SK-N-SH (cell line): Measurements from ENCODE around the gene SEMA3F. TPM values are rescaled to one million over a fixed set of nuclear protein-coding genes. Genes with fewer than 3 reads are reported as not detected.

ENCODE experiments used
- CTCF ChIA-PET: fragments of 300-600, 350-600 bp; formaldehyde crosslinking; extraction: SDS; loops from one replicate; lab custom pipeline; 2021; lab: Yijun Ruan, JAX
- POLR2A ChIA-PET: fragments of 350-600 bp; sonication (Branson Sonifier 250); formaldehyde crosslinking; extraction: SDS; loops from one replicate; lab custom pipeline; 2020; ENCODE audit warnings: antibody characterized with exemption, inconsistent platforms; lab: Yijun Ruan, JAX
- DNase-seq: peaks from one replicate; pipeline ENCODE4 v3.0.0; 2012
- H2AFZ ChIP-seq: fragments of 200-600 bp; sonication (generic); 2 replicates; pipeline ENCODE4 v1.8.1; 2016; ENCODE audit warnings: antibody characterized with exemption, mild to moderate bottlenecking, low read depth
- H3F3A ChIP-seq: fragments of 200-600 bp; sonication (generic); replicated peaks from 2 replicates; pipeline ENCODE3; 2016; ENCODE audit warnings: antibody characterized with exemption, mild to moderate bottlenecking; ENCODE audit not compliant: insufficient read depth
- H3K27ac ChIP-seq, 2 experiments: fragments of 200-500 bp in 1 of 2; fragments of 200-600 bp in 1 of 2; sonication (Bioruptor generic) in 1 of 2; sonication (generic), shearing (Covaris generic) in 1 of 2; 2 replicates each; pipeline versions ENCODE4 v1.5.1 to v1.6.1; 2014 to 2016; ENCODE audit warnings: low read depth in 2 of 2, inconsistent platforms in 1 of 2, low read length in 1 of 2, mild to moderate bottlenecking in 1 of 2, mixed read lengths in 1 of 2
- H3K27me3 ChIP-seq: fragments of 200-600 bp; sonication (generic), shearing (Covaris generic); 2 replicates; pipeline ENCODE4 v1.6.1; 2016; ENCODE audit warnings: mixed run types; ENCODE audit not compliant: insufficient read depth
- H3K36me3 ChIP-seq, 2 experiments: fragments of 200-500 bp in 1 of 2; fragments of 200-600 bp in 1 of 2; sonication (Bioruptor generic) in 1 of 2; sonication (generic) in 1 of 2; replicated peaks in 1 of 2; 2 replicates each; pipeline versions ENCODE3 to v1.5.1; 2014 to 2016; ENCODE audit warnings: low read length in 1 of 2, mild to moderate bottlenecking in 1 of 2; ENCODE audit not compliant: insufficient read depth in 2 of 2, control insufficient read depth in 1 of 2
- H3K4me1 ChIP-seq, 2 experiments: fragments of 200-500 bp in 1 of 2; fragments of 200-600 bp in 1 of 2; sonication (Bioruptor generic) in 1 of 2; sonication (generic), shearing (Covaris generic) in 1 of 2; 2 replicates each; pipeline versions ENCODE4 v1.5.1 to v1.6.1; 2014 to 2016; ENCODE audit warnings: low read depth in 1 of 2, low read length in 1 of 2, mixed run types in 1 of 2; ENCODE audit not compliant: insufficient read depth in 2 of 2, control insufficient read depth in 1 of 2
- H3K4me2 ChIP-seq: fragments of 200-600 bp; sonication (generic), shearing (Covaris generic); 2 replicates; pipeline ENCODE4 v1.6.1; 2017; ENCODE audit warnings: mixed run types
- H3K4me3 ChIP-seq, 2 experiments: fragments of 200-500 bp in 1 of 2; fragments of 200-600 bp in 1 of 2; sonication (Bioruptor generic) in 1 of 2; sonication (generic), shearing (Covaris generic) in 1 of 2; 2 replicates each; pipeline versions ENCODE4 v1.5.1 to v1.8.1; 2014 to 2016; ENCODE audit warnings: low read depth in 2 of 2, inconsistent platforms in 1 of 2, low read length in 1 of 2, mild to moderate bottlenecking in 1 of 2, mixed read lengths in 1 of 2, moderate library complexity in 1 of 2
- H3K79me2 ChIP-seq: fragments of 200-600 bp; sonication (generic); 2 replicates; pipeline ENCODE4 v1.8.1; 2017; ENCODE audit warnings: mild to moderate bottlenecking; ENCODE audit not compliant: insufficient read depth
- H3K9ac ChIP-seq: fragments of 200-600 bp; sonication (generic); 2 replicates; pipeline ENCODE4 v1.6.1; 2017; ENCODE audit warnings: mixed run types
- H3K9me2 ChIP-seq: fragments of 200-600 bp; sonication (generic); 2 replicates; pipeline ENCODE4 v1.6.1; 2017; ENCODE audit warnings: mixed run types
- H3K9me3 ChIP-seq: fragments of 200-600 bp; sonication (generic); 2 replicates; pipeline ENCODE4 v1.6.1; 2017; ENCODE audit warnings: mixed run types, mild to moderate bottlenecking, moderate library complexity
- H4K20me1 ChIP-seq: fragments of 200-600 bp; sonication (generic); 2 replicates; pipeline ENCODE4 v1.6.1; 2017; ENCODE audit warnings: mild to moderate bottlenecking, mixed run types; ENCODE audit not compliant: insufficient read depth
- ELF1 ChIP-seq: IDR thresholded peaks from 2 replicates; pipeline ENCODE4 v1.4.0; 2012
- EP300 ChIP-seq, 2 experiments: IDR thresholded peaks; 2 replicates each; pipeline versions ENCODE4 v1.4.0 to v1.6.1; 2012; ENCODE audit warnings: borderline replicate concordance in 1 of 2, low read depth in 1 of 2, low read length in 1 of 2
- EZH2phosphoT487 ChIP-seq: fragments of 200-600 bp; sonication (generic); IDR thresholded peaks from 2 replicates; pipeline ENCODE4 v1.6.1; 2017; ENCODE audit warnings: low read depth, mixed run types, mild to moderate bottlenecking, antibody characterized with exemption, moderate library complexity, borderline replicate concordance
- FOXJ3 ChIP-seq: sonication (generic); formaldehyde crosslinking; IDR thresholded peaks from 2 replicates; pipeline ENCODE4 v1.5.1; 2020; ENCODE audit warnings: mild to moderate bottlenecking, missing genetic modification reagents
- FOXM1 ChIP-seq: IDR thresholded peaks from 2 replicates; pipeline ENCODE4 v1.4.0; 2012; ENCODE audit warnings: low read depth, mild to moderate bottlenecking
- GABPA ChIP-seq: IDR thresholded peaks from 2 replicates; pipeline ENCODE4 v1.4.0; 2012; ENCODE audit warnings: low read depth, mild to moderate bottlenecking
- JUND ChIP-seq: IDR thresholded peaks from 2 replicates; pipeline ENCODE4 v1.4.0; 2012
- MEF2A ChIP-seq: IDR thresholded peaks from 2 replicates; pipeline ENCODE4 v1.4.0; 2012; ENCODE audit warnings: low read depth, borderline replicate concordance
- MXI1 ChIP-seq: IDR thresholded peaks from 2 replicates; pipeline ENCODE4 v1.6.1; 2012; ENCODE audit warnings: mild to moderate bottlenecking, low read depth, low read length, improper control_type of control experiment
- RAD21 ChIP-seq: IDR thresholded peaks from 2 replicates; pipeline ENCODE4 v1.6.1; 2012; ENCODE audit warnings: mild to moderate bottlenecking, low read length
- REST ChIP-seq: IDR thresholded peaks from 2 replicates; pipeline ENCODE4 v1.6.1; 2012; ENCODE audit warnings: mild to moderate bottlenecking, low read depth, low read length, moderate library complexity
- RFX5 ChIP-seq: IDR thresholded peaks from 2 replicates; pipeline ENCODE4 v1.6.1; 2012; ENCODE audit warnings: mild to moderate bottlenecking, improper control_type of control experiment, low read length
- RXRA ChIP-seq: IDR thresholded peaks from 2 replicates; pipeline ENCODE4 v1.4.0; 2012; ENCODE audit warnings: low read depth, mild to moderate bottlenecking, borderline replicate concordance
- SMC3 ChIP-seq: IDR thresholded peaks from 2 replicates; pipeline ENCODE4 v1.6.1; 2012; ENCODE audit warnings: low read depth, low read length, improper control_type of control experiment
- TAF1 ChIP-seq: IDR thresholded peaks from 2 replicates; pipeline ENCODE4 v1.6.1; 2012; ENCODE audit warnings: low read depth, mild to moderate bottlenecking, low read length, moderate library complexity, borderline replicate concordance
- YY1 ChIP-seq: IDR thresholded peaks from 2 replicates; pipeline ENCODE4 v1.4.0; 2012; ENCODE audit warnings: low read depth, mild to moderate bottlenecking
- WGBS: methylation state at CpG from one replicate; pipeline ENCODE4 v1.1.6; 2017; ENCODE audit warnings: low lambda C conversion rate; 5-methylcytosine and 5-hydroxymethylcytosine counted together
- polyA plus RNA-seq, 3 experiments: library from polyadenylated mRNA; depleted of rRNA; stranded (reverse); fragments of >200 nt; gene quantifications; 2 replicates each; pipeline ENCODE4 v1.2.3, GENCODE V29; 2012
- TF ChIP-seq, protein P1 (sequence below): IDR thresholded peaks from 2 replicates; pipeline ENCODE4 v1.4.0; 2012; ENCODE audit warnings: low read depth

Gene SEMA3F
- polyA plus RNA-seq, 1 of the 3 experiments (the other 2 are of a cell fraction) = 30.4 TPM

- TF ChIP-seq EZH2phosphoT487 (no peak), RFX5 (no peak), EP300 (IDR thresholded peaks at IDR 0.05; ENCODE audit: borderline replicate concordance in 1 of 2, low read depth in 1 of 2, low read length in 1 of 2) (no peak), ELF1 (no peak), RXRA (no peak)
These were observed 49.8 kb downstream of the SEMA3F start, which contains the start of gene SLC38A3 (continued) for GRCh38 chr3:50204804-50205412.

GRCh38 chr3:50205413-50206276, 50.5 kb downstream of the SEMA3F start:
- Histone ChIP-seq H3K9me2 (no peaks in the 10 kb centered on the region), H2AFZ (peak overlapping the region; percentile 63; the same call in 1 of the 2 replicates), H3K9ac (no peak overlapping the region), H3K36me3 (no peaks in the 10 kb centered on the region), H3K4me2 (0 out of 2 replicates have a peak overlapping the region, but pooled peaks have one; percentile 75), H3K9me3 (no peaks in the 10 kb centered on the region), H3K27ac (no peak overlapping the region), H3K4me3 (peak overlapping the region; percentile 47 to 48; a peak in 3 of 4 replicates), H3K27me3 (peaks cover 28% of the 10 kb centered on the region), H3K79me2 (no peaks in the 10 kb centered on the region), H3F3A (no peaks in the 10 kb centered on the region), H3K4me1 (peaks cover 0 to 11% of the 10 kb centered on the region in 2 experiments; a peak in 1 of 4 replicates), H4K20me1 (no peaks in the 10 kb centered on the region)
- CTCF ChIA-PET = interaction anchor here (1.1 to 61.6 kb wide), 5 partner anchors 14 to 41 kb away, joined by 3 to 1375 read pairs (median 4); partner anchors contain the start of gene GNAT1
- POLR2A ChIA-PET = interaction anchor here (0.5 to 1.4 kb wide), 3 partner anchors 9 to 86 kb away, joined by 3 to 4 read pairs (median 3); no protein-coding TSS in a partner anchor
- DNase-seq = peak; percentile 62
- WGBS = 40% methylated on average over 2 of the region's 67 CpGs
- TF ChIP-seq RFX5 (no peak), SMC3 (no peak), RAD21 (no peak), JUND (no peak), FOXM1 (no peak), ELF1 (no peak), EP300 (IDR thresholded peaks at IDR 0.05; ENCODE audit: borderline replicate concordance in 1 of 2, low read depth in 1 of 2, low read length in 1 of 2) (no peak), GABPA (no peak), TAF1 (no peak), MEF2A (no peak)

GRCh38 chr3:50207359-50208042, 52.4 kb downstream of the SEMA3F start:
- no peaks in the 10 kb centered on the region for H3K36me3 ChIP-seq
- ChIA-PET CTCF (interaction anchor here (0.9 to 61.6 kb wide), 4 partner anchors 14 to 85 kb away, joined by 3 to 1375 read pairs (median 98); partner anchors contain the start of gene GNAT1), POLR2A (no interaction called here)
- no peaks in the 10 kb centered on the region for H3K9me3 ChIP-seq
- no peaks in the 10 kb centered on the region for H3K9me2 ChIP-seq
- peaks cover 0 to 11% of the 10 kb centered on the region in 2 experiments; a peak in 1 of 4 replicates for H3K4me1 ChIP-seq
- WGBS = 88% methylated on average over 17 of the region's 17 CpGs
- no peak overlapping the region for H3K4me2 ChIP-seq
- peaks cover 28% of the 10 kb centered on the region for H3K27me3 ChIP-seq
- no peak overlapping the region for H3K4me3 ChIP-seq
- no peaks in the 10 kb centered on the region for H4K20me1 ChIP-seq
- no peaks in the 10 kb centered on the region for H3K79me2 ChIP-seq
- no peak overlapping the region for H3K9ac ChIP-seq
- no peak overlapping the region for H3K27ac ChIP-seq
- H3F3A ChIP-seq = no peaks in the 10 kb centered on the region
- no peak for DNase-seq
- no peak overlapping the region for H2AFZ ChIP-seq
- TF ChIP-seq YY1 (no peak), REST (no peak), JUND (no peak), FOXJ3 (no peak), MXI1 (no peak)
- TF ChIP-seq, protein P1, sequence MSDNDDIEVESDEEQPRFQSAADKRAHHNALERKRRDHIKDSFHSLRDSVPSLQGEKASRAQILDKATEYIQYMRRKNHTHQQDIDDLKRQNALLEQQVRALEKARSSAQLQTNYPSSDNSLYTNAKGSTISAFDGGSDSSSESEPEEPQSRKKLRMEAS = no peak
